C4-2B (cell line): ENCODE results near the gene NDUFS8.

Experiments used
- H3K27ac ChIP-seq: fragments of 450-650 bp; 2 replicates; pipeline ENCODE4 v1.5.1; 2017
- CTCF ChIP-seq: fragments of 450-650 bp; conservative IDR thresholded peaks from 2 replicates; pipeline ENCODE4 v1.5.1; 2017; ENCODE audit warnings: mild to moderate bottlenecking
- ZFX ChIP-seq: fragments of 450-650 bp; IDR thresholded peaks from 2 replicates; pipeline ENCODE4 v1.6.1; 2017

Gene NDUFS8

GRCh38 chr11:67996051-67996450 lies 34.4 kb upstream of the NDUFS8 start:
- no peak overlapping the region for H3K27ac ChIP-seq
- TF ChIP-seq CTCF (no peak), ZFX (no peak)

GRCh38 chr11:67996622-67997474 lies 33.6 kb upstream of the NDUFS8 start:
- TF ChIP-seq ZFX (no peak), CTCF (no peak)
- H3K27ac ChIP-seq: no peak overlapping the region

- no peak for TF ChIP-seq CTCF
- H3K27ac ChIP-seq: no peak overlapping the region
Observed at GRCh38 chr11:67997475-67997921, 33.0 kb upstream of the NDUFS8 start.

- H3K27ac ChIP-seq: no peak overlapping the region
- TF ChIP-seq ZFX: no peak
- no peak for TF ChIP-seq CTCF
Observed at GRCh38 chr11:67998150-67999045, 32.1 kb upstream of the NDUFS8 start.

- no peak overlapping the region for H3K27ac ChIP-seq
- no peak for TF ChIP-seq CTCF
- no peak for TF ChIP-seq ZFX
Observed at GRCh38 chr11:67999201-67999629, 31.3 kb upstream of the NDUFS8 start.

- no peak overlapping the region for H3K27ac ChIP-seq
- no peak for TF ChIP-seq CTCF
- TF ChIP-seq ZFX: no peak
Observed at GRCh38 chr11:67999704-68000103, 30.8 kb upstream of the NDUFS8 start.

GRCh38 chr11:68002575-68002937 lies 27.9 kb upstream of the NDUFS8 start:
- TF ChIP-seq ZFX (no peak), CTCF (no peak)

More at GRCh38 chr11:68002575-68002937, 27.9 kb upstream of the NDUFS8 start:
- no peak overlapping the region for H3K27ac ChIP-seq
